Measurements from ENCODE around the gene ALOX5. TPM values are rescaled to one million over a fixed set of nuclear protein-coding genes. Genes with fewer than 3 reads are reported as not detected.

ALOX5 gene
- total and polyA plus RNA-seq, 2 of the 4 experiments (the other 2 are of a cell fraction): not detected

DNA sequence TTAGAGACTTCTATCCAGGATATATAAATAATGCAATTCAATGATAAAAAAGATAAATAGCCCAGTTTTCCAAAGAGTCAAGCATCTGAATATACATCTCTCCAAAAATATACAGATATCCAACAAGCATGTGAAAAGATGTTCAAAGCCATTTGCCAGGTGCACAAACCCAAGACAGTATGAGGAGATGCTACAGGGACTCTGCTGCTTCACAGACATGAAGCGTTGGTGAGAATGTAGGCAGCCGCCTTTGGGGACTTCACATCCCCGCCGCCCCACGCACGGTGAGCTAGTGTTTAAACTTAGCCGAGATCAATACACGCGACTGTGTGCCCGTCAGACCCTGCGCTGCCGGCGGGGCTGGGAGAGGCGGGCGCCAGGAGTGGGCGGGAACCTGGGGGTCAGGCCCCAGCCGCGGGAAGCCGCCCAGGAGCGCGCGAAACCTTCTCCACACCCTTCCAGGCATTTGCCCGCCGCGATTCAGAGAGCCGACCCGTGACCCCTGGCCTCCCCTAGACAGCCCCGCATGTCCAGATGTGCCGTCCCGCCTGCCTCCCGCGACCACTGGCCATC lies 927 bp upstream of the ALOX5 start:
- Histone ChIP-seq H3K9me1 (ENCODE audit: insufficient read depth, low read length) (no peaks in the 10 kb centered on the region), H4K5ac (ENCODE audit: low read depth, low read length) (no peak overlapping the region), H3K9me3 (ENCODE audit: control insufficient read depth, insufficient read depth, low read length) (no peaks in the 10 kb centered on the region), H3K27ac (ENCODE audit: insufficient read depth, low read length) (no peak overlapping the region), H3K4me3 (ENCODE audit: insufficient read depth, low read depth, low read length) (no peak overlapping the region), H3K36me3 (ENCODE audit: control insufficient read depth, insufficient read depth, low read length) (no peaks in the 10 kb centered on the region), H2BK120ac (ENCODE audit: low read depth, low read length) (no peak overlapping the region), H3K4me2 (ENCODE audit: low read depth, low read length) (no peak overlapping the region), H3K9ac (ENCODE audit: low read depth, low read length) (no peak overlapping the region), H2BK5ac (ENCODE audit: low read depth, low read length, poor library complexity, severe bottlenecking) (no peak overlapping the region), H4K8ac (ENCODE audit: low read depth in 2 of 2, low read length in 2 of 2) (no peak overlapping the region), H2BK20ac (ENCODE audit: low read depth, low read length) (no peak overlapping the region), H3K14ac (replicated peaks; ENCODE audit: low read depth, low read length) (no peak overlapping the region), H3K27me3 (ENCODE audit: control insufficient read depth, insufficient read depth, low read length) (peaks cover 32% of the 10 kb centered on the region), H2AK5ac (ENCODE audit: low read depth, low read length) (no peak overlapping the region), H3K4me1 (ENCODE audit: control insufficient read depth, insufficient read depth, low read length) (no peaks in the 10 kb centered on the region), H4K20me1 (ENCODE audit: insufficient read depth, low read length) (no peaks in the 10 kb centered on the region), H3K56ac (ENCODE audit: extremely low read depth, insufficient read depth, low read length) (no peak overlapping the region), H4K91ac (ENCODE audit: insufficient read depth, low read depth, low read length) (no peak overlapping the region), H3K4ac (ENCODE audit: low read depth, low read length) (no peak overlapping the region), H2AK9ac (replicated peaks; ENCODE audit: low read depth, low read length, poor library complexity) (no peak overlapping the region), H2BK15ac (ENCODE audit: low read depth, low read length) (no peak overlapping the region), H3K23ac (ENCODE audit: low read depth, low read length) (no peak overlapping the region), H3K18ac (ENCODE audit: low read depth, low read length) (no peak overlapping the region), H2AFZ (replicated peaks; ENCODE audit: low read length, poor library complexity) (peak overlapping the region; percentile 34), H3K79me1 (ENCODE audit: low read depth in 1 of 2, low read length in 2 of 2) (no peaks in the 10 kb centered on the region)
- BruUV-seq (replicated peaks): no TSS peak
- WGBS, 2 experiments (ENCODE audit: extremely low coverage in 2 of 2, insufficient read length in 1 of 2): 0% methylated on average over 12 of the region's 32 CpGs; no CpG with 5 or more reads in 1 of the 2 experiments
- CTCF ChIA-PET: no interaction called here
- intact Hi-C loops (cut with micrococcal nuclease): no loop called here
- in situ Hi-C loops (cut with MboI; ENCODE audit: low sequenced_read_pairs): no loop called here
- no peak for TF ChIP-seq NFE2L2 (IDR thresholded peaks at IDR 0.05; ENCODE audit: low read depth, low read length)
- TF ChIP-seq MAZ (IDR thresholded peaks at IDR 0.05; ENCODE audit: borderline replicate concordance, low read depth, low read length): no peak
- TF ChIP-seq, protein P1, sequence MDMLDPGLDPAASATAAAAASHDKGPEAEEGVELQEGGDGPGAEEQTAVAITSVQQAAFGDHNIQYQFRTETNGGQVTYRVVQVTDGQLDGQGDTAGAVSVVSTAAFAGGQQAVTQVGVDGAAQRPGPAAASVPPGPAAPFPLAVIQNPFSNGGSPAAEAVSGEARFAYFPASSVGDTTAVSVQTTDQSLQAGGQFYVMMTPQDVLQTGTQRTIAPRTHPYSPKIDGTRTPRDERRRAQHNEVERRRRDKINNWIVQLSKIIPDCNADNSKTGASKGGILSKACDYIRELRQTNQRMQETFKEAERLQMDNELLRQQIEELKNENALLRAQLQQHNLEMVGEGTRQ (IDR thresholded peaks at IDR 0.05; ENCODE audit: low read depth, low read length): no peak
- no peak for TF ChIP-seq RAD21 (IDR thresholded peaks at IDR 0.05; ENCODE audit: low read length)
- no peak for ATAC-seq (ENCODE audit: low read depth)
- dilution Hi-C loops (cut with HindIII; ENCODE audit: low sequenced_read_pairs, unreplicated experiment): no loop called here
- POLR2A ChIA-PET (ENCODE audit: unreplicated experiment): no interaction called here
- DNase-seq: no peak

Data from IMR-90 (cell line).